ENCODE results near the gene DUSP6. TPM values are rescaled to one million over a fixed set of nuclear protein-coding genes. Genes with fewer than 3 reads are reported as not detected.

Gene DUSP6
- total and polyA plus RNA-seq, 2 of the 8 experiments (the other 6 are each of a cell fraction or from before 2014, with no cell fraction given) = 99.3 to 179 TPM

DNA sequence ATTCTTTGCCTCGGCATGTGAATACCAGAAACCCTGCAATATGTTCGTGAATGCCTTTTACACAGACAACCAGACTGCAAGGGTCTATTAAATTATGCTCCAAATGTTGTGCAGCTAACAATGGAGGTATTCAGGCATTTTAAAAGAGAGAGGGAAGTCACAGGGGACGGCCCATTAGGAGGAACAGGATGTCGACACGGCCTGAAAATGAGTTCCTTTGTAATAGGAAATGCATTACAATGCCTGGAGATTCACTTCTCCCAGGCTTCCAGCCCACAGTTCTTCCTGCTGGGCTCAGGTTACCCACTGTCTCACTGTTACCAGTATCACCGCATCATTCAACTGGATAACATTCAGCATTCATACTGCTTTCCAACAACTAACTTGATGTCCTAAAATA, 2.5 kb downstream of the DUSP6 start (continued):
- no peak for TF ChIP-seq TAF7 (optimal IDR thresholded peaks at IDR 0.05; ENCODE audit: borderline replicate concordance, low read depth, low read length)
- TF ChIP-seq CTBP2 (IDR thresholded peaks at IDR 0.05; ENCODE audit: borderline replicate concordance, insufficient read depth, insufficient read length, low read length) = no peak
- TF ChIP-seq NANOG (IDR thresholded peaks at IDR 0.05; ENCODE audit: insufficient read depth, low read depth, low read length, poor library complexity, severe bottlenecking) = peak; percentile 91
- TF ChIP-seq NRF1 (IDR thresholded peaks at IDR 0.05; ENCODE audit: low read depth, low read length) = no peak
- TF ChIP-seq, protein P1, sequence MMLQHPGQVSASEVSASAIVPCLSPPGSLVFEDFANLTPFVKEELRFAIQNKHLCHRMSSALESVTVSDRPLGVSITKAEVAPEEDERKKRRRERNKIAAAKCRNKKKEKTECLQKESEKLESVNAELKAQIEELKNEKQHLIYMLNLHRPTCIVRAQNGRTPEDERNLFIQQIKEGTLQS (IDR thresholded peaks at IDR 0.05; ENCODE audit: insufficient read depth, low read depth, low read length) = no peak
- no peak for TF ChIP-seq RXRA (IDR thresholded peaks at IDR 0.05; ENCODE audit: insufficient read depth, low read depth, low read length)
- no peak for TF ChIP-seq BRCA1 (IDR thresholded peaks at IDR 0.05; ENCODE audit: low read depth, low read length)
- TF ChIP-seq GTF2F1 (IDR thresholded peaks at IDR 0.05; ENCODE audit: borderline replicate concordance, low read depth, low read length) = no peak
- TF ChIP-seq POLR2A (IDR thresholded peaks at IDR 0.05; ENCODE audit: control extremely low read depth in 1 of 2, low read depth in 2 of 2, low read length in 2 of 2) = peak in 1 of 2 experiments; percentile 35; a peak in 2 of 3 replicates
- TF ChIP-seq POLR2AphosphoS5 (IDR thresholded peaks at IDR 0.05; ENCODE audit: low read depth, low read length) = no peak; the same call in 1 of the 2 replicates
- TF ChIP-seq SIX5 (IDR thresholded peaks at IDR 0.05; ENCODE audit: low read depth, low read length) = no peak
- TF ChIP-seq PHF8 (conservative IDR thresholded peaks at IDR 0.05; ENCODE audit: low read depth, low read length) = no peak
- TF ChIP-seq, protein P2, sequence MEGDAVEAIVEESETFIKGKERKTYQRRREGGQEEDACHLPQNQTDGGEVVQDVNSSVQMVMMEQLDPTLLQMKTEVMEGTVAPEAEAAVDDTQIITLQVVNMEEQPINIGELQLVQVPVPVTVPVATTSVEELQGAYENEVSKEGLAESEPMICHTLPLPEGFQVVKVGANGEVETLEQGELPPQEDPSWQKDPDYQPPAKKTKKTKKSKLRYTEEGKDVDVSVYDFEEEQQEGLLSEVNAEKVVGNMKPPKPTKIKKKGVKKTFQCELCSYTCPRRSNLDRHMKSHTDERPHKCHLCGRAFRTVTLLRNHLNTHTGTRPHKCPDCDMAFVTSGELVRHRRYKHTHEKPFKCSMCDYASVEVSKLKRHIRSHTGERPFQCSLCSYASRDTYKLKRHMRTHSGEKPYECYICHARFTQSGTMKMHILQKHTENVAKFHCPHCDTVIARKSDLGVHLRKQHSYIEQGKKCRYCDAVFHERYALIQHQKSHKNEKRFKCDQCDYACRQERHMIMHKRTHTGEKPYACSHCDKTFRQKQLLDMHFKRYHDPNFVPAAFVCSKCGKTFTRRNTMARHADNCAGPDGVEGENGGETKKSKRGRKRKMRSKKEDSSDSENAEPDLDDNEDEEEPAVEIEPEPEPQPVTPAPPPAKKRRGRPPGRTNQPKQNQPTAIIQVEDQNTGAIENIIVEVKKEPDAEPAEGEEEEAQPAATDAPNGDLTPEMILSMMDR (IDR thresholded peaks at IDR 0.05; ENCODE audit: control extremely low read depth in 1 of 3, insufficient read depth in 1 of 3, low read depth in 1 of 3, low read length in 3 of 3) = no peak
- TF ChIP-seq SP2 (IDR thresholded peaks at IDR 0.05; ENCODE audit: low read length) = no peak
